Measurements from ENCODE around the gene MRGPRD.

GRCh38 chr11:68976563-68976962 lies 4.2 kb downstream of the MRGPRD start:
- TF ChIP-seq CTCF (conservative IDR thresholded peaks at IDR 0.05 in 1 of 2, IDR thresholded peaks at IDR 0.05 in 1 of 2; ENCODE audit: extremely low read depth in 1 of 2, insufficient read depth in 1 of 2, low read depth in 1 of 2, low read length in 2 of 2) (no peak), EZH2 (IDR thresholded peaks at IDR 0.05; ENCODE audit: borderline replicate concordance, low read length) (no peak)

Data from mammary epithelial cell (primary cell).